GM18508 (cell line): ENCODE results near the gene FSTL3.
"Not testable (repeated sequence)": the region's sequence is repeated elsewhere in the genome, so short reads cannot be mapped to it uniquely, and the experiment has no call there.

Experiments
- ATAC-seq: cut with Tn5 transposase; IDR thresholded peaks from one replicate; pipeline ENCODE4 v1.9.1; 2021; ENCODE audit warnings: moderate number of reproducible peaks; ENCODE audit not compliant: insufficient read depth, unreplicated experiment

Gene FSTL3

DNA sequence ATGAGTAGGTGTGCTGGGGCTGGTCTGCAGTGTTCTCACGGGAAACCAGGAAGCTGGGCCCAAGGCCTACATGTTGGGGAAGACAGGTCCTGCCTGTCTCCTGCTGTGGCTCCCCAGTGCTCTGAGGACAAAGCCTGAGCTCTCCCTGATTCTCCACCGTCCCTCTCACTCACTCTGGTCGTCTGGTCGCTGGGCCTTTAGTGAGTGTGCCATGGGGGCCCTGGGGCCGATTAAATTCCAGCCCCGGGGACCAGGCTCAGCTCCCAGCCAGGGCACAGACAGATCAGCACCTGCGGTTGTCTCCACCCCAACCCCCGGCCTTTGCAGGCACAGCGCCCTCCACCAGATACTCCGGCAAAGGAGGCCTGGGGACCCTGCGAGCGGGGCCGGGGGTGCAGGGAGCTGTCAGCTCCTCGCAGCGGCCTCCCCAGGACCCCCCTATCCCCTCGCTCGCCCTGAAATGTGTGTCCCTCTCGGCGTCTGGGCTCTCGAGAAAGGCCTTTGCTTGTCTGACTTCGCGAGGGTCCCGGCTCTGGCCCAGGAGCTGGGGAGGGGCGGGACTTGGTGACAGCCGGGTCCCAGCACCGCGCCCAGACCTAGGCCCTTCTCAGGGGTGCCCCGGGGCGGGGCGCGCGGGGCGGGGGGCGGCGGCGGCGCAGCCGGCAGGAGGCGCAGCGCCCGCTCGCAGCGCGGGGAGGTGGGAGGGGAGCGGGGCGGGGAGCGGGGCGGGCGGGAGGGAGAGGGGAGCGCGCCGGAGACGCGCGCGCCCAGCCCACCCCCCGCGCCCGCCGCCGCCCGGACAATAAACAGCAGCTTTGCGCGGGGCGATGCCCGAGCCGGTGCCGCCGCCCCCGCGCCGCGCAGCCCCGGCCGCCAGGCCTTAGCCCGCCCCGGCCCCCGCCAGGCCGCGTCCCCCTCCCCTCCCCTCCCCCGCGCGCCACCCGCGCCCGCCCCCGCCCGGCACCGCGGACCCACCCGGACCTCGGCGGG lies 32.3 kb downstream of the FSTL3 start, which contains the start of gene PALM:
TSS of gene PALM (plus strand) at position 782 of the 990 bp plus-strand sequence. CDS start 212 bp downstream, outside the sequence.
- ATAC-seq, result no peak

DNA sequence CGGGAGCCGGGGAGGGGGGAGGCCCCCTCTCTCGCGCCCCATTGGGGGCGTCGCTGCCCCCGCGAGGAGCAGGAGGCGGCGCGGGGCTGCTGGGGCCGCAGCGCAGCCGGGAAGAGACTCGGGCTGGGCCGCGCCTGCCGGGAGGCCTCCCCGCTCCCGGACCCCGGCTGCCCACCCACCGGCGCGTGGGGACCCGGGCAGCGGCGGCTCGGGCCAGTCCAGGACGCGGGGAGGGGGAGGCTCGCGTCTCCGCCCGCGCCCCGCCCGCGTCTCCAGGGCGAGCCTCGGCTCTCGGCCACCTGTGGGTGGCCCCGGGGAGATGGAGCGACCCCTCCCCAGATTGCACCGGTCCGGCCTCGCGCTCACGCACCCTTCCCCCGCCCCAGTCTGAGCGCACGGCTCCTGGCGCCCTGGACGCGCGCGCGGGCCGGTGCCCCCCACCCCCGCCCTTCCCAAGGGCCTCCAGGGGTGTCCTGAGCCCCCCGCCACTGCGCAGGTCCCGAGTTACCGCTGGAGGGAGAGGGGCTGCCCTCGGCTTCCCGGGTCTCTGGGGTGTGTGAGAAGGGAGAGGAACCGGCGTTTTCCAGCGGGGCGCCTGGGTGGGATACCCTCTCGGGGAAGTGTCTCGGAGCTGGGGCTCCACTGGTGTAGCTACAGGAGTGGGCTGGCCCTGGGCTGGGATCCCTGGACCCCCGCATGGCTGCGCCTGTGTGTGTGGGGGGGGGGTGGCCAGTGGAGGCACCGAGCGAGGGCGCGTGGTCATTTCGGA lies 33.2 kb downstream of the FSTL3 start:
- no peak for ATAC-seq

DNA sequence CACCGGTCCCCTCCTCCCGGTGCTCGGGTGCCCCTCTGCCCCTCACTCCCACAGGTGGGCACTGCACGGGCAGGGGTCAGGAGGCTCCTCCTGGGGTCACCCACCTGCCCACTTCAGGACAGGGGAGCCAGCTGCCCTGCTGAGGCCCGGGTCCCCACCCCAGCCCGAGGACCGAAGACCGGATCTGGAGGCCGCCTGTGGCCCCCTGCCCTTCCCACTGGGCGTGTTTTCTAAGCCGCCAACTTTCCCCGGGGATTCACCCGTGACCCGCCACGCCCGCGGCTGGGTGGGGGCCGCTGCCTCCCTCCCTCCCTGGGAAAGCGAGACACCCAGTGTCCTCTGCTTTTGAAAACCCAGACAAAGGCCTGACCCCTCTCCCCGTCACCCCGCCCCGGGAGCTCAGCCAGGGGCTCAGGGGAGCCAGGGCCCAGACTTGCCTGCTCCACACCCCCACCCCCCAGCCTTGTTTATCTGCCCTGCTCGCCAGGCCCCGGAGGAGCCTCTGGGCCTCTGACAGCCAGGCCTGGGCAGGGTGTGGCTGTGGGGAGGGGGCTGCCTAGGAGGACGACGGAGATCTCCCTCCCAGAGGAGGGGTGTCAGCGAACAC lies 33.9 kb downstream of the FSTL3 start:
- ATAC-seq, result no peak

DNA sequence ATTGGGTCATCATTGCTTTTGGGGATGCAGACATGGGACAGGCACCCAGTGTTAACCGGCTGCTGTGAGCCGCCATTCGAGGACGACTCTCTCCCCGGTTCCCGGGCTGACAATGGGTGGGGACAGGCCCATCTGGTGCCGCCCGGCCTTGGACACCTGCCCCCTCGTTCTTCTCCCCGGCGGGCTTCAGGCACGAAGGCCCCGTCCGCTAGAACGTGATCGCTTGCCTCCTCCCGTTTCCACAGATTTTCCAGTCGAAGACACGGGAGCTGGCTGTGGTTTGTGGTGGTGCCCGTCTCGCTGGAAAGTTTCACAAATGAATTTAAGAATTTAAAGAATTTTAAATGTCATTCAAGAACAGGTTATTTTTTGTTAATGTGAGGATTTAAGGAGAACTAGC lies 34.6 kb downstream of the FSTL3 start:
- no peak for ATAC-seq

DNA sequence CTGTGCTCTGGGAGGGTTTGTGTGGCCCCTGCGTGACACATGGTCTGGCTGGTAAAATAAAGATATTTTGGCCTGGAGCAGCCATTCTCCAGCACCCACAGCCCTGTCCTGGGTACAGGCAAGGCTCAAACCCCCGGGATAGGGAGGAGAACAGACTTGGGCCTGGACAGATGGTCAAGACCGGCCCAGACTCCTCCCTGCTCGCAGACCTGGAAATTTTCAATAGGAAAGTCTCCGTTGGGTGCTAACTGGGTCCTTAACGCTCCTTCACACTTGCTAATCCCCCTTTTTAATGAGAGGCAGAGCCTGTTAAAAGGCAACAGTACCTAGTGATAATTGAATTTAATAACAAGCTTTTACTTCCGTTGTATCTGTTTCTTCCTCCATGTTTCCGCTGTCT lies 35.1 kb downstream of the FSTL3 start:
- no peak for ATAC-seq

DNA sequence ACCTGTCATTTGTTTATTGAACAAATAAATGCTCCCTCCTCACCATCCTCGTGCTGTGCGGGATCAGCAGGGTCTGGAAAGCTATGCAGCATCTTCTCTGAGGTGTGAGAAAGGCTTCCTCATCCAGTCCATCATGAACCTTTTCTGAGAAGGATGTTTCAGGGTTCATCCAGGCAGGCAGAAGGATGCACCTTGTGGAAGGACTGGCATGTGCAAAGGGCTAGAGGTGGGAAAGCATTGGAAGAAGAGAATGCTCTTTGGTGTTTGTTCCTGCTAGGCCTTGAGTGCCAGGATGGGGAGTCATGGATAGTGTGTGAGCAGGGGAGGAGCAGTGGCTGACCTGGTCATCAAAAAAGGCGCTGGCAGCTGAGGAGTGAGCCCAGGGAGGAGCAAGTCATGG lies 39.2 kb downstream of the FSTL3 start:
- ATAC-seq, result no peak

DNA sequence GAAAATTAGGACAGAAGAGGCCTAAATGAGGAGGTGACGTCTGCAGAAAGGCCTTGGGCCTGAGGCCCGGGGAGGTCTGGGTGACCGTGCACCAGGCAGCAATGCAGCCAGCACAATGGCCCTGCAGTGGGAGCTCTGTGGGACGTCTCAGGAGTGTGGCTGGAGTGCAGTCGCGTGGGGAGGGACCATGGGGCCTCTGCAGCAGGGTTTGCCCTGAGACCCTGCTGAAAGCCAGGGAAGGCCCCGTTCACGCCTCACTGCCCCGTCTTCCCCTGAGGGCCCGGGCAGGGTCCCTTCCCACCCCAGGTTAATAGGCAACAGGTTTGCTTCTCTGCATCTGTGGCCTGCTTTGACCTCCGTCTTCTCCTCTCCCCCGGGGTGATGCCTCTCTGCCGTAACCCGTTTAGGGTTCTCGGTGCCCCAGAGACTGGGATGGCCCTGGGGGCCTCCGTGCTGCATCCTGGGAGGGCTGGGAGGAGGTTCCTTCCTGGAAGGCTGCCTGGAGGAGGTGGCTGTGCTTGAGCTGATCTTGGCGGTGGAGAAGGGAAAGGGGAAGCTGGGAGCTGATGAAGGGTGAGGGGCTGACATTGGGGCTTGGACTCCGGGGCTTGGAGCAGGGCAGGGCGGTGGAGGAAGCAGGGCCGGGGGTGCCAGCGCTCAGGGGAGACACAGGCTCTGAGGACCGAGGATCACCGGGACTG lies 42.2 kb downstream of the FSTL3 start:
- ATAC-seq, result no peak

DNA sequence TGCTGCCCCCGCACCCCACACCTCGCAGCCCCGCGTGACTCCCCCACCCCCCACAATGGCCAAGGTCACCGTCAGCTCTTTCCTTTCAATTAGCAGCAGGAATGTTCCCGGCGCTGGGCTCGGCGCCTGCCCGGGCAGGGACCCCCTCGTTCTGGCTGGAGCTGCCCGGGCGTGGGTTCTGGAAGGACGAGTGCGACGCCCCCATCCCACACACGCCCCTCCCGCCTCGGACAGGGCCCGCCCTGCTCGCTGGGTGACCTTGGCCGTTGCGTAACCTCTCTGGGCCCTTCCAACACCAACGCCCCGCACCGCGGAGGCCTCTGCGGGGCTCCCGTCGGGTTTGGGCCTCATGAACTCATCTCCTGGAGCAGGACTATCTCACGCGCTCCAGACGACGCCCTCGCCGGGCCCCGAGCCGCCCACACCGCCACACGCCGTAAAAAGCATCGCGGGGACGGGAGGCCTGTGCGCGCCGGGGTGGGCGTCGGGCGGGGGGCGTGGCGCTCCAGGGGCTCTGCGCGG lies 42.9 kb downstream of the FSTL3 start:
- no peak for ATAC-seq

DNA sequence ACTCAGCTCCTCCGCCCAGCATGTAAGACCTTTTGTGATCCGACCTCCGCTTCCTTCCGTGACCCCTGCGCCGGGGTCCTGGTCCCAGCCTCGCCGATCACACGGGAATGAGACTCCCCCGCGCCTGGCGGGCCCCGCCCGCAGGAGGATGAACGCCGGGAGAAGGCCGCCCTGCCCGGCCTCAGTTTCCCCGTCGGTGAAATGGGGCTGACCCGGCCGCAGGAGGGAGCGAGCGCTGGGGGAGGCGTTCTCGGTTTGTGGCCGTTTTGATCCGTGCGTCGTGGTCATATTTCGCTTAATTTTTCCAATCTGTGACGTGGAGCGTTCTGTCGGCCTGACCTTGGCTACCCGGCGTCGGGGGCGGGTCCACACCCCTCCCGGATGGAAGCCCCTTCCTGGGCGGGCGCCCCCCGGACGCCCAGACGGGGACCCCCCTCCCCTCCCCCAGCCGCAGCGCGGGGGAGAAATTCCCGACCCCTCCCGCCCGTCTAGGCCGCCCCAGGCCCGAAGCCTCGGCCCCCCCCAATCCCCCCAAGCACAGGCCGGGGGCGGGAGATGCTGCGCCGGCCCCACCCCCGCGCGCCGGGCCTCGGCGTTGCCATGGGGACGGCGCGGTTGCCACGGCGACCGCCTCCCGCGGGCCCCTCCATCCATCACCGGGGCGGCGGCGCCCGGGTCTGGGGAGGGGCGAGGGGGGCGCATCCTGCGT lies 43.6 kb downstream of the FSTL3 start:
- ATAC-seq, result no peak

DNA sequence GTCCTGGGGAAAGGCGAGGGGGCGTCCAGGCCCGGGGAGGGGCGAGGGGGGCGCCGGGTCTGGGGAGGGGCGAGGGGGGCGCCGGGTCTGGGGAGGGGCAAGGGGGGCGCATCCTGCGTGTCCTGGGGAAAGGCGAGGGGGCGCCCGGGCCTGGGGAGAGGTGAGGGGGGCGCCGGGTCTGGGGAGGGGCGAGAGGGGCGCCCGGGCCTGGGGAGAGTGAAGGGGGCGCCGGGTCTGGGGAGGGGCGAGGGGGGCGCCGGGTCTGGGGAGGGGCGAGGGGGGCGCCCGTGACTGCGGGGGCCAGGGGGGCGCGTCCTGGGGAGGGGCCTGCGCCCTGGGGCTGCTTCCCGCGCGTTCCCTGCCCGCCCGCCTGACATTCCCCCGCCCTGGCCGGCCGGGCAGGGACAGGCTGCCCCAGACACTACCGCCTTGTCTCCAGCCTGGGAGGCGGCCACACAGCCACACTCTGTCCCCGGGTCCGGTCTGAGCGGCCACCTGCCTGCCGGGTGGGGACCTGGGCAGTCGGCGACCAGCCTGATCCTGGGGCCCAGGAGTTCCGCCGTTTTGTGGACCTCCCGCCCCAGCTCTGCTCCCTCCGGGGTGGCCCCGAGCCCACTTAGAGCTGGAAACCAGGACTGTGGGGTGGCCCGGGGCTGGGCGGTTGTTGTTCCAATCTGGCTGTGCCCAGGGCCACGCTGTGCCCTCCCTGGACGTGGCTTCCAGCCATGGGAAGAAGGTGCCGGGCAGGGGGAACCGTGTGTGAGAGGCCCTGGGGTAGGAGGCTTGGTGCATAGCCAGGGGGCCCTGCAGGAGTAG lies 44.4 kb downstream of the FSTL3 start:
- no peak for ATAC-seq

DNA sequence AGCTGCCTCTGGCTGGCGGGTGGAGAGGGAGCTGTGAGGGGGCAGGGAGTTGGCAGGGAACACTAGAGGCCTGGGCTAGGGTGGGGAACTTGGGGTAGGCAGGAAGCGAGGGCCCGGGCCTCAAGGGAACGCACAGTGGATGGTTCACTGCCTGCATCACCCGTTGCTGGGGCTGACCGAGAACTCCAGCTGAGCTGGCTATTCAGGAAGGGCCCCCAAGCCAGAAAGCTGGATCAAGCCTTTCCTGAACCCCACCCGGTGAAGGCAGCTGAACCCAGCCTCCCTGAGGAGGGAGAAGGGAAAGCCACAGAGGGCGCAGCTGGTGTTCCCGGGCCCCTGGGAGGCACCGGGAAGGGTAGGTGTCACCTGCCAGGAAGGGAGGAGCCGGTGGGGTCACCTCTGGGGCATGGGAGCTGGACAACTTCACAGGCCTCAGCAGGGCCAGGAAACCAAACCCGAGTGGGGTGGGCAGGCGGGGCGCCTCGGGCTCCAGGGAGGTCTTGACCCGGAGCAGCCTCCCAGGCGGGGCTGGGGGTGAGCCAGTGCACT lies 46.4 kb downstream of the FSTL3 start:
- ATAC-seq, result no peak

DNA sequence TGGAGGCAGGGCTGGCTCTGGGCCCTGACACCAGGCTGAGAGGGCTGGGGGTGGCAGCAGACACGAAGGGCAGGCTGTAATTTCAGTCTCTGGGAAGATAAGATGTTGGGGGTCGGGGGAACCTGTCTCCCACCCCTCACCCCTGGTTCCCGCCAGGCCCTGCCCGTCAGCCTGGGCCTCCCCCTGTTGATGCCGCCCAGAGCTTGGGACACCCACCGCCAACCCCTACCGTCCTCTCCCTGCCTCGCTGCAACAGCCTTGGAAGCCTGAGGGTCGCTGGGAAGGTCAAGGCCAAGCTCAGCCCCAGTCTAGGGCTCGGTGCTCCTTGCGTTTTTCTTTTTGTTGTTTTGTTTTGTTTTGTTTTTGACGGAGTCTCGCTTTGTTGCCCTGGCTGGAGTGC lies 47.1 kb downstream of the FSTL3 start:
- no peak for ATAC-seq

DNA sequence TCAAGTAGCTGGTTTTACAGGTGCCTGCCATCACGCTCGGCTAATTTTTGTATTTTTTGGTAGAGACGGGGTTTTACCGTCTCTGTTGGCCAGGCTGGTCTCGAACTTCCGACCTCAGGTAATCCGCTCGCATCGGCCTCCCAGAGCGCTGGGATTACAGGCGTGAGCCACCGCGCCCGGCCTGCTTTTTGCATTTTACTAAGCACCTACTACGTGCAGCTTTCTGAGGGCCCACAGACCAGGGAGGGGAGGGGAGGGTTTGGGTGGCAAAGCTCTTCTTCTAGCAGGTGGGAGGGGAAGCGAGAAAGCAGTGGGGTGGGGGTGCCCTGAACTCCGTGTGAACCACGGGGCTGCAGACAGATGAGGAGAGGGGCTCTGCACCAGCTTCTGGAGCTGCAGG lies 47.5 kb downstream of the FSTL3 start:
- no peak for ATAC-seq

DNA sequence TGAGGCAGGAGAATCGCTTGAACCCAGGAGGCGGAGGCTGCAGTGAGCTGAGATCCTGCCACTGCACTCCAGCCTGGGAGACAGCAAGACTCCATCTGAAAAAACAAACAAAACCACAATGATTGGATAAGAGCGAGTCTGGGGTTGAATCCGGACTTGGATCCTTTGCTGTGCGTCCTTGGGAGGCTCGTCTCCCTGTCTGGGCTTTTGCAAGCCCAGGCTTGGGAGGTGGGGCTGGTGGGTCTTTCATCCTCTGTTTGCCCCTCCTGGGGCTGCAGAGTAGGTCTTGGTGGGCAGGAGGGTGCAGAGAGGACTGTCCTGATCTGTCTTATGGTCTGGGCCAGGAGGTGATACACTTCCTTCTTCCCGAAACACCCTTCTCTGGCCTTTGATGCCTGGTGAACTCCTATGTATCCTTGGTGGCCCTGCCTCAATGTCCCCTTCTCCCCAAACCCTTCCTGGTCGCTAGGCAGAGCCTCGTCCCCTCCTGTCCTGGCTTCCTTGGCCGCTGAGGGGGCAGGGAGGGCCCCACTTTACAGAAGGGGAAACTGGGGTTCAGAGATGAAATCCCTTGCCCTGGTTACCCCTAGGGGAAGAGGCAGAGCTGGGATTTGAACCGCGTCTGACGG lies 49.4 kb downstream of the FSTL3 start:
- ATAC-seq, result no peak

DNA sequence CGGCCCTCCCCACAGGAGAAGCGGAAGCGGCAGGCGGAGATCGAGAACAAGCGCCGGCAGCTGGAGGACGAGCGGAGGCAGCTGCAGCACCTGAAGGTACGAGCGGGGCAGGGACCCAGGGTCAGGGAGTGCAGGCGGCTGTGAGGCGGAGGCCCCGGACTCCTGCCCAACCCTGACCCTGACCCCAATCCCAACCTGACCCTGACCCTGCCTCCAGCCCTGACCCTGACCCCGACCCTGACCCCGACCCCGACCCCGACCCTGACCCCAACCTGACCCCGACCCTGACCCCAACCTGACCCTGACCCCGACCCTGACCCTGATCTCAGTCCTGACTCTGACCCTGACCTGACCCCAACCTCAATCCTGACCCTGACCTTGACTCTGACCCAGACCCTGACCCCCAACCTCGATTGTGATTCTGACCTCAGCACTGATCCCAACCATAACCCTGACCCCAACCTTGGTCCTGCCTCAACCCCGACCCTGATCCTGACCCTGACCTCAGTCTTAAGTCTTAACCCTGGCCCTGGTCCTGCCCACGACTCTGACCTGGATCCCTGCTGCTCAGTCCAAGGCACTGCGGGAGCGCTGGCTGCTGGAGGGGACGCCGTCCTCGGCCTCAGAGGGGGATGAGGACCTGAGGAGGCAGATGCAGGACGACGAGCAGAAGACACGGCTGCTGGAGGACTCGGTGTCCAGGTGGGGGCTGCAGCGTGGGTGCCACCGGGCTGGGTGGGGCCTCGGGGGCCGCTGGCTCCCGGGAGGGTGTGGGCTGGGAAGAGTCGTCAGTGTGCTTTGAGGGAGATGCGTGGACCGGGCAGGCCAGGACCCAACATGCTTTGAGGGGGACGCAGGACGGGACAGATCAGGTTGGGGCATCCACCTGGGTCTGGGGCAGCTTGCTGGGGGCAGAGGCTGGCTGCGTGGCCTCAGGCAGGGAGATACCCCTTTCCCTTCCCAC lies 51.1 kb downstream of the FSTL3 start:
- no peak for ATAC-seq

DNA sequence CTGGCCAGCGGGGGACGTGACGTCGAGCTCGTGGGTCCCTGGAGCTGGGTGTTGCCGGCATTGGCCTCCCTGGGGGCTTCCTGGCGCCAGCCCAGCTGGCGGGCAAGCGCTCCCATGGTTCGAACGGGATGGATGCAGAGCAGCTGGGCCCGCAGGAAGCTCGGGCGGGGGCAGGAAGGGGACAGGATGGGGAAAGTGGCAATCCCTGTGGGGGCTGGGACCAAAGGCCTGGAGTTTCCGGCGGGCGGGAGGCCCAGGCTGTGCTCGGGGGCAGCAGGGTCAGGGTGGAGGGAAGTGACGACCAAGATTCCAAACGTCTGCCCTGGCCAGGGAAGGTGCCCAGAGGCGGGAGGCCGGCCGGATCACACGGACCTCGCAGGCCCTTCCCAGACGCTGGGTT lies 51.8 kb downstream of the FSTL3 start:
- ATAC-seq, result no peak

DNA sequence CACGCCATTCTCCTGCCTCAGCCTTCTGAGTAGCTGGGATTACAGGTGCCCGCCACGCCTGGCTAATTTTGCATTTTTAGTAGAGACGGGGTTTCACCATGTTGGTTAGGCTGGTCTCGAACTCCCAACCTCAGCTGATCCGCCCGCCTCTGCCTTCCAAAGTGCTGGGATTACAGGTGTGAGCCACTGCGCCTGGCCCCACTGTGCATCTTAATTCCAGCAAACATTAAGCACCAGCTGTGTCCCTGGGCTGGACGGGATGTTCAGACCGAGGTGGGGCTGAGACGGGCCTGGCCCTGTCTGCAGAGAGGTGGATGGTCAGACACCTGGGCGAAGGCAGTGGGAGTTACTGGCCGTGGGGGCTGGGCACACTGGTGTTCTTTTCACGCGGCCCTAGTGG lies 53.4 kb downstream of the FSTL3 start:
- ATAC-seq, result not testable (repeated sequence)
